ENCODE measurements around the gene EMILIN2.
A peak's percentile ranks its signal among the peaks of the same experiment; 100 is the strongest.

Gene EMILIN2

DNA sequence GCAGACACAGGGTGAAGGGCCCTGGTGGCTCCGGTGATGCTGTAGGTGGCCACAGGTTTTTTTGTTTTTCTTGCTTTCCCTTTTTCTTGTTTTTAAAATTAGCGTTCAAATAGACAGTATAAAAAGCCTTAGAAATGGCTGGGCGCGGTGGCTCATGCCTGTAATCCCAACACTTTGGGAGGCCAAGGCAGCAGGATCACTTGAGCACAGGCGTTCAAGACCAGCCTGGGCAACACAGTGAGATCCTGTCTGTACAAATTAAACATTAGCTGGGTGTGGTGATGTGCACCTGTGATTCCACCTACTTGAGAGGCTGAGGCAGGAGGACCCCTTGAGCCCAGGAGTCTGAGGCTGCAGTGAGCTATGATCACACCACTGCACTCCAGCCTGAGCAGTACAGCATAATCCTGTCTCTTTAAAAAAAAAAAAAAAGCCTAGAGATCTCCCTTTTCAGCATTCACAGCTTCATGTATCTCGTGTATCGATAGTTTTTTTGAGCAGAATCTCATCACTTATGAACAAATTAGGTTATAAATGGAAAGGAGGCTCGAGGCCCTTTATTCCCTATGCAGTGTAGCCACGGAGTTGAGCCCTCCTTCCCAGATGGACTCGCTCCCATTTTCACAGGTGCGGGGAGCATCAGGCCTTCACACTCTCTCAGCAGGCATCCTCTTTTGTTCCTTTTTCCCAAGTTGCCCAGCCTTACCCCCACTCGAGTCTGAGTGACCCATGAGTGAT, 50.8 kb downstream of the EMILIN2 start:
- TF ChIP-seq, protein P1, sequence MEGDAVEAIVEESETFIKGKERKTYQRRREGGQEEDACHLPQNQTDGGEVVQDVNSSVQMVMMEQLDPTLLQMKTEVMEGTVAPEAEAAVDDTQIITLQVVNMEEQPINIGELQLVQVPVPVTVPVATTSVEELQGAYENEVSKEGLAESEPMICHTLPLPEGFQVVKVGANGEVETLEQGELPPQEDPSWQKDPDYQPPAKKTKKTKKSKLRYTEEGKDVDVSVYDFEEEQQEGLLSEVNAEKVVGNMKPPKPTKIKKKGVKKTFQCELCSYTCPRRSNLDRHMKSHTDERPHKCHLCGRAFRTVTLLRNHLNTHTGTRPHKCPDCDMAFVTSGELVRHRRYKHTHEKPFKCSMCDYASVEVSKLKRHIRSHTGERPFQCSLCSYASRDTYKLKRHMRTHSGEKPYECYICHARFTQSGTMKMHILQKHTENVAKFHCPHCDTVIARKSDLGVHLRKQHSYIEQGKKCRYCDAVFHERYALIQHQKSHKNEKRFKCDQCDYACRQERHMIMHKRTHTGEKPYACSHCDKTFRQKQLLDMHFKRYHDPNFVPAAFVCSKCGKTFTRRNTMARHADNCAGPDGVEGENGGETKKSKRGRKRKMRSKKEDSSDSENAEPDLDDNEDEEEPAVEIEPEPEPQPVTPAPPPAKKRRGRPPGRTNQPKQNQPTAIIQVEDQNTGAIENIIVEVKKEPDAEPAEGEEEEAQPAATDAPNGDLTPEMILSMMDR (IDR thresholded peaks at IDR 0.05; ENCODE audit: low read depth, low read length), result no peak

DNA sequence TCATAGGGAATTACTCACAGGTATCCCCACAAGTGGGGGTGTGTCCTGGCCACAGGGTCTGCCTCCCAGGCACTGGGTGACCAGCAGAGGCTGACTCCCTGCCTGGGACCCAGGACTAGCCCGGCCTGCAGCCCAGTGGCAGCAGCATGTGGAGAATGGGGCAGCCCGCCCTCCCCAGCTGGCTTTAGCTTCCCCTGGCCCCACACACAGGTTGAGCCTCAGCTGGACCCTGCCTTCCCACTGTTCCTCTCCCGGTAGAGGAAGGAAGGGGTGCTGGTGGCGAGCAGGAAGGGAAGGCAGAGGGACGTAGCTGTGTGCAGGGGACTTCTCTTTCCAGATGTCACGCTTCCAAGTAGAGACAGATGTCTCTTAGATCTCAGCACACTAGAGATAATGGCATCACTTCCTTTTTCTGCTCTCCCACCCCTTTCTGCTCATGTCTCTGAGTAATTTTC, 51.4 kb downstream of the EMILIN2 start:
- no peak for DNase-seq (ENCODE audit: extremely low read depth, low read depth)
- TF ChIP-seq, protein P1 (IDR thresholded peaks at IDR 0.05; ENCODE audit: low read depth, low read length), result no peak

More for the DNA sequence above, 50.8 kb downstream of the EMILIN2 start:
- no peak for DNase-seq (ENCODE audit: extremely low read depth, low read depth)

DNA sequence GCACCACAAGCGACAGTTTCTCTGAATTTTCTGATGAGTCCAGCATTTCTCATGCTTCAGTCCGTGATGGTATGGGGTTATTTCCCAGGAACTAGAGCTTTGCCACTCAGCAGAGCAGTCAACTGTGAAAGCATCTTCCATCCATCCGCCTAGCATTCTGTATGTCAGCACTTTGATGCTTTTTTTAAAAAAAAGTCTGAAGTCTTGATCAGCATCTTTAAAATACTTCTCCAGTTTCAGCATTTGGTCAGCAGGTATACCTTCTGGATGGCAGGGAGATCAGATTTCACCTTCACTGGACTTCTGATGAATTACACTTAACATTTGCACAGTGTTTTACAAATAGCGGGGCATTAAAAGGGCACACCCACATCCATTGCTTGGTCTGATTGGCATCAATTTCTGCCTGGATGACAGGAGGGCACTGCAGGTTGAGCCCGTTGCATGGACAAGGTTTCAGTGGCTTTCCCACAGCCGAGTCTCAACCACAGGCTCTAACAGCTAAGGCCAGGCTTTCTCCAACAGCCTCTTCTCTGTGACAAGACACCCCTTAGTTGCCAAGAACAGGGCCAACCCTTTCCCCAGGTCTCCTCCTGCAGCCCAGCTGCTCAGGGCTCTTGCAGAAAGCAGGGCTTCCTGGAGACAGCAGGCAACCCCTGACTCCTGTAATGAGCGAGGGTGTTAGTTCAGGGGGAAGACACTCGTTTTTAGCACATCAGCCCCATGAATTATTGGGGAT, 54.0 kb downstream of the EMILIN2 start:
- TF ChIP-seq, protein P1 (IDR thresholded peaks at IDR 0.05; ENCODE audit: low read depth, low read length), result no peak
- no peak for DNase-seq (ENCODE audit: extremely low read depth, low read depth)

DNA sequence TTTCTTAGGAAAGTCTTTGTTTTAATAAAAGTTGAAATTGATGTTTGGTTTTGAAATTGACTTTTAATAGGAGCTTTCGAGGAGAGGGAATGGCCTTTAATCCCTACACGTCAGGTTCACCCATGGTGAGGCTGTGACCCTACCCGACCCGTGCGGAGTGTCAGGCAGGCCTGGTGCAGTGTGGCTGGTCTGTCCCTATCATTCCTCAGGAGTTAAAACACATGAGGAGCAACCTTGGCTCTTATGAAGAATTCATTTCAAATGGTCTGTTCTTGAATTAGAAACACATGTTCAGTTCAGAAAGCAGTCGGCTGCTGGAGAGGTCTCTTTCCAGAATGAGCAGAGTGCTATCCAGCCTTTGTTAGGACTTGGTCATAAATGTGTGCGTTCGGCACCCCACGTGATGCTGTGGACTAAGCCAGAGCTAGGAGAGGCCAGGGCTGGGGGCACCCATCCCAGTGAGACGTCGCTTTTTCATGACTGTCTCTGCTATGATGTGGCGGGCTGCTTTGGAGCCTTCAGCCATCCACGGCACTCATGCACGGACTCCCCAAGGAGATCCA, 54.7 kb downstream of the EMILIN2 start:
- DNase-seq (ENCODE audit: extremely low read depth, low read depth), result peak; percentile 47
- TF ChIP-seq, protein P1 (IDR thresholded peaks at IDR 0.05; ENCODE audit: low read depth, low read length), result no peak

DNA sequence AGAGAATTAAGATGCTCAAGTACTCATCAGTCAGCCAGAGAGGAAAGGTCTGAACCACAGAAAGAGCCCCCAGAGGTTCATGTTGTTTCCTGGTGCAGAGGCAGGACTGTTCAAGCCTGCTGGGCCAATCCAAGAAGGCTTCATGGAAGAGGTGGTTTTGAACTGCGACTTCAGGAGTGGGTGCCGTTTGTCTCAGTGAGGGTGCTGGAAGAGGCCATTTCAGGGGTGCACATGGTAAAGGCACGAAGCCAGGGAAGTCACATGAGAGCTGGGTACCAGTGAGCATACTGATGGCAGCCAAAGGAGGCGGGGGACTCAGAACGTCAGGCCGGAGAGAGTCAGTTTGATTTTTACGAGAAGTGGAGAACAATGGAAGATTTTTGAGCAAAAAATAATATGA, 55.5 kb downstream of the EMILIN2 start:
- TF ChIP-seq, protein P1 (IDR thresholded peaks at IDR 0.05; ENCODE audit: low read depth, low read length), result no peak
- no peak for DNase-seq (ENCODE audit: extremely low read depth, low read depth)

DNA sequence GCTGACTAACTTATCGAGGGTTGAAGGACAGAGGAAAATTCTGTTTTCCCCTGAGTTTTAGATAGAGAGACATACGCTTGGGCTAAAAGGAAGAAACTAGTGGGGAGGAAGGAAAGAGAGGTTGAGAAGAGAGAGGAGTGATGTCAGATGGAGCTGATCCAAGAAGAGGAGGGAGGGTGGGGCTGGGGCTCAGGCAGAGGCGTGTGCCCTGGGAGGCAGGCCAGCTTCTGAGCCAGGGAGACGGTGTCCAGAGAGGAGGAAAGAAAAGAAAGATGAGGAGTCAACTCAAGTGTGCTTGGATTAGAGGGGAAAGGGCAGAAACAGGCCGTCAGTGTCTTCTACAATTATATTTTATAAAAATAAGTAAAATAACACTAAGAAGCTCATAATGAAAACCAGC, 56.2 kb downstream of the EMILIN2 start:
- peak; percentile 59 for DNase-seq (ENCODE audit: extremely low read depth, low read depth)
- TF ChIP-seq, protein P1 (IDR thresholded peaks at IDR 0.05; ENCODE audit: low read depth, low read length), result no peak

Measured in AG09319 (cell line).